A673 (cell line): ENCODE data around the gene NYNRIN.

ENCODE experiments used
- CTCF ChIP-seq: fragments of 300-800, 200-600 bp; sonication (generic); conservative IDR thresholded peaks from 2 replicates; pipeline ENCODE4 v1.5.1; 2017; ENCODE audit warnings: low read depth, mild to moderate bottlenecking, antibody characterized with exemption, low read length, moderate library complexity, mixed read lengths
- EZH2 ChIP-seq: fragments of 200-600 bp; sonication (generic); IDR thresholded peaks from 2 replicates; pipeline ENCODE4 v1.6.1; 2017; ENCODE audit warnings: borderline replicate concordance, low read depth, mild to moderate bottlenecking, mixed read lengths, antibody characterized with exemption, low read length; ENCODE audit not compliant: poor library complexity, severe bottlenecking

GRCh38 chr14:24366721-24367513, 31.9 kb upstream of the NYNRIN start:
- TF ChIP-seq EZH2 (no peak), CTCF (no peak)
